OCI-LY1 (cell line): ENCODE results near the gene CCDC167.

ENCODE experiments used
- H2AFZ ChIP-seq: fragments of 200-600 bp; sonication (generic), shearing (Covaris generic); 2 replicates; pipeline ENCODE4 v1.6.0; 2014; ENCODE audit warnings: antibody characterized with exemption, mild to moderate bottlenecking, low read length
- H3F3A ChIP-seq: fragments of 200-600 bp; sonication (generic), shearing (Covaris generic); 2 replicates; pipeline ENCODE4 v1.6.0; 2014; ENCODE audit warnings: mild to moderate bottlenecking, antibody characterized with exemption, low read length, moderate library complexity; ENCODE audit not compliant: insufficient read depth
- H3K27ac ChIP-seq: fragments of 200-600 bp; sonication (generic); 2 replicates; pipeline ENCODE4 v1.5.1; 2014; ENCODE audit warnings: low read length, mixed run types, mild to moderate bottlenecking, low read depth; ENCODE audit not compliant: poor library complexity, severe bottlenecking
- H3K27me3 ChIP-seq: fragments of 200-600 bp; sonication (generic); 2 replicates; pipeline ENCODE4 v1.6.0; 2014; ENCODE audit warnings: antibody characterized with exemption, mild to moderate bottlenecking, low read length, moderate library complexity; ENCODE audit not compliant: insufficient read depth
- H3K36me3 ChIP-seq: fragments of 200-600 bp; sonication (generic); 2 replicates; pipeline ENCODE4 v1.6.1; 2014; ENCODE audit warnings: mild to moderate bottlenecking, antibody characterized with exemption, low read length, moderate library complexity, mixed read lengths; ENCODE audit not compliant: insufficient read depth
- H3K4me1 ChIP-seq: fragments of 200-600 bp; sonication (generic); 2 replicates; pipeline ENCODE4 v1.5.1; 2014; ENCODE audit warnings: mild to moderate bottlenecking, low read length, moderate library complexity; ENCODE audit not compliant: insufficient read depth, severe bottlenecking
- H3K4me2 ChIP-seq: fragments of 200-600 bp; sonication (generic), shearing (Covaris generic); 2 replicates; pipeline ENCODE4 v1.6.1; 2014; ENCODE audit warnings: low read length
- H3K4me3 ChIP-seq: fragments of 200-600 bp; sonication (generic); 2 replicates; pipeline ENCODE4 v1.5.1; 2014; ENCODE audit warnings: low read length, low read depth, mild to moderate bottlenecking, mixed read lengths; ENCODE audit not compliant: poor library complexity, severe bottlenecking
- H3K79me2 ChIP-seq: fragments of 200-600 bp; shearing (Covaris generic); 2 replicates; pipeline ENCODE4 v1.6.1; 2016; ENCODE audit warnings: mixed run types, low read length, mixed read lengths; ENCODE audit not compliant: insufficient read depth
- H3K9ac ChIP-seq: fragments of 200-600 bp; sonication (generic), shearing (Covaris generic); 2 replicates; pipeline ENCODE4 v1.6.1; 2014; ENCODE audit warnings: mild to moderate bottlenecking, low read length, mixed read lengths
- H3K9me2 ChIP-seq: fragments of 200-600 bp; sonication (generic), shearing (Covaris generic); 2 replicates; pipeline ENCODE4 v1.6.1; 2014; ENCODE audit warnings: low read depth, mild to moderate bottlenecking, low read length, mixed read lengths
- H3K9me3 ChIP-seq: fragments of 200-600 bp; shearing (Covaris generic); 2 replicates; pipeline ENCODE4 v1.6.1; 2014; ENCODE audit warnings: low read length, mixed read lengths
- H4K20me1 ChIP-seq: fragments of 200-600 bp; sonication (generic), shearing (Covaris generic); 2 replicates; pipeline ENCODE4 v1.6.0; 2016; ENCODE audit warnings: mild to moderate bottlenecking, low read length; ENCODE audit not compliant: insufficient read depth
- CTCF ChIP-seq: fragments of 200-600 bp; sonication (generic), shearing (Covaris generic); IDR thresholded peaks from 2 replicates; pipeline ENCODE4 v1.5.1; 2017; ENCODE audit warnings: mild to moderate bottlenecking, antibody characterized with exemption, low read length, moderate library complexity, mixed read lengths
- EZH2 ChIP-seq: fragments of 200-600 bp; sonication (generic), shearing (Covaris generic); IDR thresholded peaks from 2 replicates; pipeline ENCODE4 v1.8.0; 2017; ENCODE audit warnings: borderline replicate concordance, mixed run types, mild to moderate bottlenecking, antibody characterized with exemption, low read length, moderate library complexity, mixed read lengths

CCDC167 gene

GRCh38 chr6:37512400-37513011 lies 12.8 kb upstream of the CCDC167 start:
- no peak overlapping the region for H3K9ac ChIP-seq
- peaks cover 4% of the 10 kb centered on the region; the same call in 1 of the 2 replicates for H3K27me3 ChIP-seq

DNA sequence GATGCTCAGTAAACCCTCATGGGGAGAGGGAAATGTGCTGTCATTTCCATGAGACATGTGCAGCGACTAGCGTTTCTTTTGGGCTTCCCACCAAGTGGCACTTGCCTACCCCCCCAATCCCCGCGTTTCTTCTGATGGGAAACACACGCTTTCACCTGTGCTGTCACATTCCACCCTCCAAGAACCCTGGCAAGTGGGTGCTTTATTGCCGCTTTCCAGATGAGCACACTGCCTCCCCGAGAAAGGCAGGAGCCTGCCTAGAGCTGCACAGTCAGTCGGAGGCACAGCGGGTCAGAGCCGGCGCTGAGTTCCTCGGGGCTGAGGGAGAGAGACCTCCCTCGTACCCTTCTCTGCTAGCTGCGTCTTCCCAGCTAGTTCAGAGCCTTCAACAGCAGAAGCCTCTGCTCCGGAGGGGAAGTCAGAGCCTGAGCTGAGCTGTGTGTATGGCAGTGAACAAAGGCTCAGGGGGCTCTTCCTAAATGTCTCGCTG lies 12.3 kb upstream of the CCDC167 start:
- Histone ChIP-seq H4K20me1 (no peaks in the 10 kb centered on the region), H3K4me3 (no peak overlapping the region), H3K4me2 (no peak overlapping the region), H2AFZ (no peak overlapping the region), H3K27ac (no peak overlapping the region), H3K9me3 (no peaks in the 10 kb centered on the region), H3F3A (no peaks in the 10 kb centered on the region), H3K9ac (no peak overlapping the region), H3K4me1 (no peaks in the 10 kb centered on the region), H3K79me2 (no peaks in the 10 kb centered on the region), H3K9me2 (no peaks in the 10 kb centered on the region), H3K36me3 (no peaks in the 10 kb centered on the region), H3K27me3 (peaks cover 4% of the 10 kb centered on the region; the same call in 1 of the 2 replicates)
- TF ChIP-seq EZH2 (no peak), CTCF (no peak)

More at GRCh38 chr6:37512400-37513011, 12.8 kb upstream of the CCDC167 start:
- Histone ChIP-seq H2AFZ (no peak overlapping the region), H3K4me3 (no peak overlapping the region), H3K4me1 (no peaks in the 10 kb centered on the region), H3K27ac (no peak overlapping the region), H3K36me3 (no peaks in the 10 kb centered on the region), H3K4me2 (no peak overlapping the region), H4K20me1 (no peaks in the 10 kb centered on the region), H3K79me2 (no peaks in the 10 kb centered on the region), H3K9me2 (no peaks in the 10 kb centered on the region), H3K9me3 (no peaks in the 10 kb centered on the region), H3F3A (no peaks in the 10 kb centered on the region)
- TF ChIP-seq EZH2 (no peak), CTCF (no peak)

- Histone ChIP-seq H4K20me1 (no peaks in the 10 kb centered on the region), H3K4me3 (no peak overlapping the region), H3K79me2 (no peaks in the 10 kb centered on the region), H3K9ac (no peak overlapping the region), H3F3A (no peaks in the 10 kb centered on the region), H2AFZ (no peak overlapping the region), H3K4me1 (no peaks in the 10 kb centered on the region), H3K27ac (no peak overlapping the region), H3K27me3 (peaks cover 4% of the 10 kb centered on the region; the same call in 1 of the 2 replicates), H3K36me3 (no peaks in the 10 kb centered on the region), H3K9me3 (no peaks in the 10 kb centered on the region), H3K4me2 (no peak overlapping the region), H3K9me2 (no peaks in the 10 kb centered on the region)
- TF ChIP-seq EZH2 (no peak), CTCF (no peak)
These were observed 11.5 kb upstream of the CCDC167 start for GRCh38 chr6:37511201-37511600.
